Measurements from ENCODE around the gene SCYGR4. TPM values are rescaled to one million over a fixed set of nuclear protein-coding genes. Genes with fewer than 3 reads are reported as not detected.

Gene SCYGR4, protein sequence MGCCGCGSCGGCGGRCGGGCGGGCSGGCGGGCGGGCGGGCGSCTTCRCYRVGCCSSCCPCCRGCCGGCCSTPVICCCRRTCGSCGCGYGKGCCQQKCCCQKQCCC
- not detected in 2 replicates for total RNA-seq

DNA sequence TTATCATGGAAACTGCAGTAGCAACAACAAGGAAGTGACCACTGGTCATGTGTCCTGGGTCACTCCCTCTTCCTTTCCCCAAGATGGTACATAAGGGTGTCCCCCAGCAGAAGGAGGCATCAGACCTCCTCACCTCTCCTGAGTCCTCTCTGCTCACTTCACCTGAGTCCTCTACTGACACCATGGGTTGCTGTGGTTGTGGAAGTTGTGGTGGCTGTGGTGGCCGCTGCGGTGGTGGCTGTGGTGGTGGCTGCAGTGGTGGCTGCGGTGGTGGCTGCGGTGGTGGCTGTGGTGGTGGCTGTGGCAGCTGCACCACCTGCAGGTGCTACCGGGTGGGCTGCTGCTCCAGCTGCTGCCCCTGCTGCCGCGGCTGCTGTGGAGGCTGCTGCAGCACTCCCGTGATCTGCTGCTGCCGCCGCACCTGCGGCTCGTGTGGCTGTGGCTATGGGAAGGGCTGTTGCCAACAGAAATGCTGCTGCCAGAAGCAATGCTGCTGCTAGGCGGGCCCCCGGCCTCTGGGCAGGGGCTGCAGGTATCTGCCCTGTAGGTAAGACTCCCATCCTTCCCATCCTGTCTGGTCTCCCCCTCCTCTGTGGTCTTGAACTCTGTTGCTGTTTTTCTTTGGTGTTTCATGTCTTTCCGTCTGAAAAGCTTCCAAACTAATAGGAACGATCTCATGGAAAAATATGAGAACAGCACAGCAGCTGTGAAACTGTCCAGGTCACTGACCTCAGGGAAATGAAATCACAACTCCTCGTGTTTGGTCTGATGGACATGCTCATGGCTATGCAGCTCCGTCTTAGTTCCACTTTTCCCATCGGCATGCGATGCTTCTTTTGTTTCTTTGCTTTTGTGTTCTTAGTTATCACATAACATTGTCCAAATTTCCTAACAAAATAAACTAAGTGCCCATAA, at the start of gene SCYGR4:
Gene SCYGR4, plus strand, starts transcription at position 183 of the 915 bp plus-strand sequence. Its CDS starts 0 bp downstream, at position 183.

DNA sequence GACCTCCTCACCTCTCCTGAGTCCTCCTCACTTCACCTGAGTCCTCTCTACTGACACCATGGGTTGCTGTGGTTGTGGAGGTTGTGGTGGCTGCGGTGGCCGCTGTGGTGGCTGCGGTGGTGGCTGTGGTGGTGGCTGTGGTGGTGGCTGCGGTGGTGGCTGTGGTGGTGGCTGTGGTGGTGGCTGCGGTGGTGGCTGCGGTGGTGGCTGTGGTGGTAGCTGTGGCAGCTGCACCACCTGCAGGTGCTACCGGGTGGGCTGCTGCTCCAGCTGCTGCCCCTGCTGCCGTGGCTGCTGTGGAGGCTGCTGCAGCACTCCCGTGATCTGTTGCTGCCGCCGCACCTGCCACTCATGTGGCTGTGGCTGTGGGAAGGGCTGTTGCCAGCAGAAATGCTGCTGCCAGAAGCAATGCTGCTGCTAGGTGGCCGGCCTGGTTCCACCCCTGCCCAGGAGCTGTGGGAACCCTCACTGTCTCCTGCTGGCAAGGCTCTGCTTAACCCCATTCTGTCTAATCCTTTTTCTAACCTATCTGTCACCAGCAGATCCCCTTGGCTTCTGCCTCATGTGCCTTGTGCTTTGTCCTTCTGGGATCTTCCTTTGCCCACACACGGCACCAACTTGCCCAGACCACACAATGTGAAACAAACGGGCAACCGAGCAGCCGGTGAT, 18.3 kb upstream of the SCYGR4 start, which contains the start of gene SCYGR2:
Gene SCYGR2, plus strand, starts transcription at position 59 of the 669 bp plus-strand sequence. Its CDS starts 0 bp downstream, at position 59.

DNA sequence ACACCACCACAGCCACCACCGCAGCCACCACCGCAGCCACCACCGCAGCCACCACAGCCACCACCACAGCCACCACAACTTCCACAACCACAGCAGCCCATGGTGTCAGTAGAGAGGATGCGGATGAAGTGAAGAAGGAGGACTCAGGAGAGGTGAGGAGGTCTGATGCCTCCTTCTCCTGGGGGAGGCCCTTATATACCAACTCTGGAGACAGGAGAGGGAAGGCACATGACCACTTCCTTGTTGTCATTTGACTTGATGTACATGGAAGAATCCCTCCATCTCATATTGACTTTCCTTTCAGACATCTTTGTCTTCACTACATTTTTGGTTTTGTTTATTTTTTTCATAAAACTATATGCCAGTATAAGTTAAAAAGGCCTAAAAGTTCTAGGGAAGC, 2.6 kb upstream of the SCYGR4 start, which contains the start of gene SCYGR3:
Gene SCYGR3, minus strand, starts transcription at position 101 of the 400 bp plus-strand sequence. Its CDS starts 0 bp downstream, at position 101.

DNA sequence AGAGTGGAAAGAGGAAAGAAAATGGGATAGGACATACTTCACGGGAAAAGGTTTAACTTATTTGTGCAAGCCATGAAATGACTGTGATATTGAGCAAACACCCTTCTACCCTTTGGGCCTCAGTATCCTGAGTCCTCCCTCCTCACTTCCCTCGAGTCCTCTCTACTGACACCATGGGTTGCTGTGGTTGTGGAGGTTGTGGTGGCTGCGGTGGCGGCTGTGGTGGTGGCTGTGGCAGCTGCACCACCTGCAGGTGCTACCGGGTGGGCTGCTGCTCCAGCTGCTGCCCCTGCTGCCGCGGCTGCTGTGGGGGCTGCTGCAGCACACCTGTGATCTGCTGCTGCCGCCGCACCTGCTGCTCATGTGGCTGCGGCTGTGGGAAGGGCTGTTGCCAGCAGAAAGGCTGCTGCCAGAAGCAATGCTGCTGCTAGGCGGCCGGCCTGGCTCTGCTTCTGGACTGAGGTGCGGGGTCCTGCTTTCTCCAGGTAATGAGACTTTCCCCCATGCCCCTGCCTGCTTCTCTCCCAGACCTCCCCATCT, 49.4 kb downstream of the SCYGR4 start, which contains the start of gene SCYGR5:
Gene SCYGR5, plus strand, starts transcription at position 174 of the 540 bp plus-strand sequence. Its CDS starts 0 bp downstream, at position 174.

Other genes with a start within 250 kb of the SCYGR4 start
- gene TM4SF20, start 238.2 kb upstream of the SCYGR4 start, total RNA-seq, result not detected in 2 replicates
- not detected in 2 replicates for gene SCYGR1, start 229.5 kb upstream of the SCYGR4 start, total RNA-seq
- gene AGFG1, start 145.3 kb upstream of the SCYGR4 start, total RNA-seq, result 44.9 and 91.7 TPM in 2 replicates
- not detected in 2 replicates for gene SCYGR2, start 18.6 kb upstream of the SCYGR4 start, total RNA-seq
- not detected in 2 replicates for gene SCYGR3, start 2.7 kb upstream of the SCYGR4 start, total RNA-seq
- not detected in 2 replicates for gene SCYGR5, start 49.3 kb downstream of the SCYGR4 start, total RNA-seq
- 1.0 and 1.9 TPM in 2 replicates for gene SLC19A3, start 100.5 kb downstream of the SCYGR4 start, total RNA-seq
- gene SCYGR6, start 107.3 kb downstream of the SCYGR4 start, total RNA-seq, result not detected in 2 replicates
- gene SCYGR7, start 110.8 kb downstream of the SCYGR4 start, total RNA-seq, result not detected in 2 replicates
- not detected in 2 replicates for gene SCYGR8, start 128.4 kb downstream of the SCYGR4 start, total RNA-seq
- 0.88 and 14.0 TPM in 2 replicates for gene CCL20, start 196.3 kb downstream of the SCYGR4 start, total RNA-seq